HCT116 (cell line): ENCODE measurements around the gene CFAP74. TPM values are rescaled to one million over a fixed set of nuclear protein-coding genes. Genes with fewer than 3 reads are reported as not detected.

ENCODE experiments used
- ATAC-seq: fragments of 200-7000 bp; cut with Tn5 transposase; 2 replicates; pipeline ENCODE4 v1.9.1; 2020; ENCODE audit warnings: mild to moderate bottlenecking, moderate library complexity
- BruUV-seq: library from RNA; stranded (reverse); fragments of 400-500 nt; replicated peaks from 2 replicates; lab custom pipeline; 2021; lab: Mats Ljungman, UMichigan
- CTCF ChIA-PET: fragments of 300-600 bp; sonication (Branson Sonifier 250); formaldehyde crosslinking; loops from one replicate; lab custom pipeline; 2021; ENCODE audit warnings: antibody characterized with exemption; lab: Charles Lee
- POLR2A ChIA-PET: fragments of 300-600, 350-600 bp; sonication (Branson Sonifier 250); formaldehyde crosslinking; loops from one replicate; lab custom pipeline; 2021; ENCODE audit warnings: antibody characterized with exemption; lab: Charles Lee
- RAD21 ChIA-PET, 2 experiments: fragments of 300-600 bp; sonication (Branson Sonifier 250); formaldehyde crosslinking; loops; one replicate each; lab custom pipeline; 2023; ENCODE audit warnings: low total read pairs in 2 of 2; ENCODE audit not compliant: uncharacterized antibody in 2 of 2, unreplicated experiment in 2 of 2, low non-redundant PET in 1 of 2; lab: Charles Lee
- DNase-seq: peaks from one replicate; pipeline ENCODE4 v3.0.0-alpha.2; 2010; ENCODE audit warnings: low read depth, low spot score
- H2AFZ ChIP-seq: fragments of 200-600 bp; shearing (Covaris generic), sonication (generic); 2 replicates; pipeline ENCODE4 v1.6.1; 2017; ENCODE audit warnings: low read depth, mixed run types, mixed read lengths, antibody characterized with exemption, low read length; ENCODE audit not compliant: poor library complexity, severe bottlenecking
- H3K27ac ChIP-seq: 2 replicates; pipeline ENCODE4 v1.5.1; 2012; ENCODE audit warnings: low read depth, low read length
- H3K27me3 ChIP-seq: fragments of 200-600 bp; sonication (generic); 2 replicates; pipeline ENCODE4 v1.6.1; 2016; ENCODE audit warnings: mixed run types, low read length, mixed read lengths; ENCODE audit not compliant: insufficient read depth
- H3K36me3 ChIP-seq, 2 experiments: fragments of 200-500 bp in 1 of 2; fragments of 200-600 bp in 1 of 2; sonication (Bioruptor generic) in 1 of 2; sonication (generic) in 1 of 2; 2 replicates each; pipeline versions ENCODE4 v1.5.1 to v1.6.1; 2014 to 2016; ENCODE audit warnings: low read length in 2 of 2, inconsistent platforms in 1 of 2, mixed read lengths in 1 of 2, mixed run types in 1 of 2; ENCODE audit not compliant: insufficient read depth in 2 of 2, control insufficient read depth in 1 of 2
- H3K4me1 ChIP-seq, 2 experiments: fragments of 200-600 bp in 1 of 2; sonication (generic) in 1 of 2; 2 replicates each; pipeline versions ENCODE4 v1.5.1 to v1.6.1; 2012 to 2017; ENCODE audit warnings: low read length in 2 of 2, inconsistent platforms in 1 of 2, mild to moderate bottlenecking in 1 of 2, mixed read lengths in 1 of 2, mixed run types in 1 of 2, moderate library complexity in 1 of 2; ENCODE audit not compliant: insufficient read depth in 2 of 2, control insufficient read depth in 1 of 2
- H3K4me2 ChIP-seq: fragments of 200-600 bp; sonication (generic); 2 replicates; pipeline ENCODE4 v1.6.1; 2017; ENCODE audit warnings: mixed run types, low read length, mixed read lengths
- H3K4me3 ChIP-seq, 2 experiments: fragments of 200-600 bp in 1 of 2; sonication (generic) in 1 of 2; replicated peaks in 1 of 2; 2 replicates each; pipeline ENCODE4 v1.5.1; 2011 to 2016; ENCODE audit warnings: low read length in 2 of 2, control low read depth in 1 of 2, low read depth in 1 of 2, mild to moderate bottlenecking in 1 of 2, mixed read lengths in 1 of 2, mixed run types in 1 of 2
- H3K79me2 ChIP-seq: fragments of 200-600 bp; sonication (generic); 2 replicates; pipeline ENCODE4 v1.6.1; 2017; ENCODE audit warnings: mild to moderate bottlenecking, mixed run types, low read length, moderate library complexity, mixed read lengths; ENCODE audit not compliant: insufficient read depth
- H3K9ac ChIP-seq: fragments of 200-600 bp; sonication (generic); 2 replicates; pipeline ENCODE4 v1.6.1; 2016; ENCODE audit warnings: low read length, mixed read lengths
- H3K9me2 ChIP-seq: fragments of 200-600 bp; sonication (generic), shearing (Covaris generic); 2 replicates; pipeline ENCODE4 v1.6.1; 2017; ENCODE audit warnings: mixed run types, mild to moderate bottlenecking, moderate library complexity; ENCODE audit not compliant: insufficient read depth
- H3K9me3 ChIP-seq, 2 experiments: fragments of 200-500 bp in 1 of 2; fragments of 200-600 bp in 1 of 2; sonication (Bioruptor generic) in 1 of 2; sonication (generic) in 1 of 2; 2 replicates each; pipeline ENCODE4 v1.6.1; 2014 to 2017; ENCODE audit warnings: low read length in 2 of 2, mixed read lengths in 2 of 2, inconsistent platforms in 1 of 2, low read depth in 1 of 2, mild to moderate bottlenecking in 1 of 2, mixed run types in 1 of 2, moderate library complexity in 1 of 2; ENCODE audit not compliant: control insufficient read depth in 1 of 2, insufficient read depth in 1 of 2
- H4K20me1 ChIP-seq: fragments of 200-600 bp; sonication (generic), shearing (Covaris generic); 2 replicates; pipeline ENCODE4 v1.6.1; 2017; ENCODE audit warnings: mixed run types, mild to moderate bottlenecking, moderate library complexity; ENCODE audit not compliant: insufficient read depth
- CBX3 ChIP-seq: IDR thresholded peaks from 2 replicates; pipeline ENCODE4 v1.6.1; 2012; ENCODE audit warnings: low read depth
- CEBPB ChIP-seq: IDR thresholded peaks from 2 replicates; pipeline ENCODE4 v1.6.1; 2012; ENCODE audit warnings: low read depth
- POLR2AphosphoS5 ChIP-seq: IDR thresholded peaks from 2 replicates; pipeline ENCODE4 v1.6.1; 2011; ENCODE audit warnings: mild to moderate bottlenecking, low read depth, low read length, moderate library complexity
- SIN3A ChIP-seq: IDR thresholded peaks from 2 replicates; pipeline ENCODE4 v1.6.1; 2012; ENCODE audit warnings: low read depth
- SP1 ChIP-seq: IDR thresholded peaks from 2 replicates; pipeline ENCODE4 v1.6.1; 2012; ENCODE audit warnings: low read depth
- YY1 ChIP-seq: IDR thresholded peaks from 2 replicates; pipeline ENCODE4 v1.6.1; 2011; ENCODE audit warnings: low read length, low read depth, moderate library complexity, mild to moderate bottlenecking; ENCODE audit not compliant: insufficient replicate concordance; ENCODE audit errors: extremely low read depth
- intact Hi-C: fragments of 100-400 bp; cut with micrococcal nuclease; formaldehyde crosslinking; loops from 2 replicates; pipeline ENCODE4 v1.10.0; 2022
- total RNA-seq: library from RNA; stranded (reverse); gene quantifications from one replicate; pipeline ENCODE4 v1.2.1, GENCODE V29; 2021; ENCODE audit not compliant: unreplicated experiment
- TF ChIP-seq, protein P1 (sequence below), 3 experiments: fragments of 200-600 bp in 1 of 3; sonication (generic) in 1 of 3; IDR thresholded peaks in 2 of 3; conservative IDR thresholded peaks in 1 of 3; 2 replicates each; pipeline ENCODE4 v1.5.1; 2012 to 2017; ENCODE audit warnings: low read depth in 2 of 3, low read length in 2 of 3, antibody characterized with exemption in 1 of 3, borderline replicate concordance in 1 of 3, control low read depth in 1 of 3, mild to moderate bottlenecking in 1 of 3, mixed read lengths in 1 of 3, mixed run types in 1 of 3, moderate library complexity in 1 of 3; ENCODE audit not compliant: insufficient read depth in 1 of 3
- TF ChIP-seq, protein P2 (sequence below): IDR thresholded peaks from 2 replicates; pipeline ENCODE4 v1.6.1; 2012

The CFAP74 gene
- total RNA-seq, 1 experiment from 2014 or later, result 4.9 TPM

DNA sequence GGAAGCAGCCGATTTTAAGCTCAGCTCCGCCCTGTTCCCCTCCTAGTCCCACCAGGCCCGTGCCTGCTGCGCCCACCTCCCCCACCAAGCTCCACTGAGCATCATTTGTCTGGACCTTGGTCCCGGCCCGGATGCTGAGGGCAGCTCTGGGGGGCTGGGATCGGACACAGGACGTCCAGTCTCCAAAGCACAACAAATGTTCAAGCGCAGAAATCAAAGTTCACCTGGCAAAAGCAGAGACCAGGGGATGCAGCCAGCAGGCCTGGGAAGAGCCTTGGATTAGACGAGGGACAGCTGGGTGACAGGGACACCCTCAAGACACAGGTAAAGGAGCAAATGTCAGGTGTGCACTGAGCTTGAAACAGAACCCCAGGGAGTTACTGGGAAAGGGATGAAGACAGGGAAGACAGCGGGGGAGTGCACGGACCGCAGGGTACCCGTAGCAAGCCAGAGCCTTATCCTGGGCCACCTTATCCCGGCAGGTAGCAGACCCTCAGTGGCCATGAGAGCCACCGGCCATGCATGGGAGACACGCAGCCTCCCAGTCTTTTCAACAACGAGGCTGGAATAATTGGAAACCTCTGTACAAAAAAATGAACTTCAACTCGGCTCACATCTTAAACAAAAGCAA, 62.3 kb downstream of the CFAP74 start:
- no peak for DNase-seq
- Histone ChIP-seq H3K9me2 (no peaks in the 10 kb centered on the region), H3K4me3 (no peak overlapping the region), H3K27ac (no peak overlapping the region), H3K79me2 (no peaks in the 10 kb centered on the region), H3K4me2 (no peak overlapping the region), H3K4me1 (peaks cover 0 to 10% of the 10 kb centered on the region in 2 experiments; a peak in 1 of 4 replicates), H3K27me3 (no peaks in the 10 kb centered on the region), H3K9ac (no peak overlapping the region), H2AFZ (no peak overlapping the region), H3K36me3 (no peaks in the 10 kb centered on the region), H3K9me3 (no peaks in the 10 kb centered on the region), H4K20me1 (no peaks in the 10 kb centered on the region)
- ATAC-seq, result no peak
- ChIA-PET CTCF (interaction anchor here (1.3 kb wide), 1 partner anchor 105 kb away, joined by 3 read pairs; no protein-coding TSS in a partner anchor), RAD21 (no interaction called here), POLR2A (no interaction called here)
- intact Hi-C loops, result no loop called here
- no TSS peak for BruUV-seq
- TF ChIP-seq SP1, result no peak
- no peak for TF ChIP-seq POLR2AphosphoS5
- TF ChIP-seq, protein P1, sequence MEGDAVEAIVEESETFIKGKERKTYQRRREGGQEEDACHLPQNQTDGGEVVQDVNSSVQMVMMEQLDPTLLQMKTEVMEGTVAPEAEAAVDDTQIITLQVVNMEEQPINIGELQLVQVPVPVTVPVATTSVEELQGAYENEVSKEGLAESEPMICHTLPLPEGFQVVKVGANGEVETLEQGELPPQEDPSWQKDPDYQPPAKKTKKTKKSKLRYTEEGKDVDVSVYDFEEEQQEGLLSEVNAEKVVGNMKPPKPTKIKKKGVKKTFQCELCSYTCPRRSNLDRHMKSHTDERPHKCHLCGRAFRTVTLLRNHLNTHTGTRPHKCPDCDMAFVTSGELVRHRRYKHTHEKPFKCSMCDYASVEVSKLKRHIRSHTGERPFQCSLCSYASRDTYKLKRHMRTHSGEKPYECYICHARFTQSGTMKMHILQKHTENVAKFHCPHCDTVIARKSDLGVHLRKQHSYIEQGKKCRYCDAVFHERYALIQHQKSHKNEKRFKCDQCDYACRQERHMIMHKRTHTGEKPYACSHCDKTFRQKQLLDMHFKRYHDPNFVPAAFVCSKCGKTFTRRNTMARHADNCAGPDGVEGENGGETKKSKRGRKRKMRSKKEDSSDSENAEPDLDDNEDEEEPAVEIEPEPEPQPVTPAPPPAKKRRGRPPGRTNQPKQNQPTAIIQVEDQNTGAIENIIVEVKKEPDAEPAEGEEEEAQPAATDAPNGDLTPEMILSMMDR (IDR thresholded peaks at IDR 0.05 in 2 of 3, conservative IDR thresholded peaks at IDR 0.05 in 1 of 3; ENCODE audit: borderline replicate concordance in 1 of 3, insufficient read depth in 1 of 3, low read depth in 2 of 3, low read length in 2 of 3), result no peak
- TF ChIP-seq, protein P2, sequence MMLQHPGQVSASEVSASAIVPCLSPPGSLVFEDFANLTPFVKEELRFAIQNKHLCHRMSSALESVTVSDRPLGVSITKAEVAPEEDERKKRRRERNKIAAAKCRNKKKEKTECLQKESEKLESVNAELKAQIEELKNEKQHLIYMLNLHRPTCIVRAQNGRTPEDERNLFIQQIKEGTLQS, result no peak
- no peak for TF ChIP-seq SIN3A

DNA sequence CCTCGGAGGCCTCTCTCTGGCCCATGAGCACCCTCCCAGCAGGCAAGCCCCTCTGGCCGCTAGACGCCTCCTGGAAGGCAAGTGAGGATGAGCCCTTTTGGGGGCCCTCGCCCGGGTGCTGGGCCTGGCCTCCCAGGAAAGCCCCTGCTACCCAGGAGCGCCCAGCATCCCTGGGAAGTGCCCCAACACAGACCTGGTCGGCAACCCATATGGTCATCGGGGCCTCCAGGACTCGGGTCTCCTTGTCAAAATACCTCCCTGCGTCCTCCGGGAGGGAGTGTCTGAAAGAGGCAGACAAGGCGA, 63.5 kb downstream of the CFAP74 start:
- Histone ChIP-seq H3K27me3 (no peaks in the 10 kb centered on the region), H3K4me1 (peaks cover 0 to 10% of the 10 kb centered on the region in 2 experiments; a peak in 1 of 4 replicates), H3K27ac (no peak overlapping the region), H2AFZ (no peak overlapping the region), H3K9me2 (no peaks in the 10 kb centered on the region), H4K20me1 (no peaks in the 10 kb centered on the region), H3K9ac (no peak overlapping the region), H3K4me2 (no peak overlapping the region), H3K9me3 (no peaks in the 10 kb centered on the region), H3K36me3 (no peaks in the 10 kb centered on the region), H3K4me3 (no peak overlapping the region), H3K79me2 (no peaks in the 10 kb centered on the region)
- POLR2A ChIA-PET, result no interaction called here
- intact Hi-C loops, result no loop called here
- RAD21 ChIA-PET, result no interaction called here
- CTCF ChIA-PET, result no interaction called here
- ATAC-seq, result no peak
- no TSS peak for BruUV-seq
- no peak for DNase-seq
- TF ChIP-seq YY1 (no peak), CBX3 (no peak), CEBPB (no peak)
- TF ChIP-seq, all 23 proteins: peak for 0
